Mucosa of gallbladder (tissue), 1 donor: ENCODE measurements around the gene SLC2A8. TPM values are rescaled to one million over a fixed set of nuclear protein-coding genes. Genes with fewer than 3 reads are reported as not detected.

ENCODE experiments used
- DNase-seq: peaks from one replicate; pipeline ENCODE4 v3.0.0-alpha.2; 2020; ENCODE audit warnings: low spot score
- total RNA-seq: library from RNA; stranded (reverse); gene quantifications from one replicate; pipeline ENCODE4 v1.2.1, GENCODE V29; 2021
- donor health status: DM: no; HTN: no; CAD: no.

The SLC2A8 gene
- total RNA-seq, 1 donor from 2014 or later: 25.0 TPM

DNA sequence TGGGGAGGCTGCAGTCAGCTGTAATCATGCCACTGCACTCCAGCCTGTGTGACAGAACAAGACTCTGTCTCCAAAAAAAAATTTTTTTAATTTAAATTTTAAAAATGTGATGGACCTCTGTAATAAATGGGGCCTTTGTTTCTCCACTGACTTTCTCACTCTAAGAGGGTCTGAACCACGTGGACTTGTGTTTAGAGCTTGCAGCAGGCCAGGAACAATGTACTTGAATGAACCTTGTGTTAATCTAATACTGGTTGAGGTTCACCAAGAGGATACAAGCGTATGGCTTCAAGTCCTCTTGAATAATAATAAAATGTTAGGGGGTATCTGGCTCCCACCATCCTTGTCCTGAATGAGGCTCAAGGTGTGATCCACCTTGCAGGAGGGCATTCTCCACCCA is 14.4 kb upstream of the SLC2A8 start:
- DNase-seq: no peak

DNA sequence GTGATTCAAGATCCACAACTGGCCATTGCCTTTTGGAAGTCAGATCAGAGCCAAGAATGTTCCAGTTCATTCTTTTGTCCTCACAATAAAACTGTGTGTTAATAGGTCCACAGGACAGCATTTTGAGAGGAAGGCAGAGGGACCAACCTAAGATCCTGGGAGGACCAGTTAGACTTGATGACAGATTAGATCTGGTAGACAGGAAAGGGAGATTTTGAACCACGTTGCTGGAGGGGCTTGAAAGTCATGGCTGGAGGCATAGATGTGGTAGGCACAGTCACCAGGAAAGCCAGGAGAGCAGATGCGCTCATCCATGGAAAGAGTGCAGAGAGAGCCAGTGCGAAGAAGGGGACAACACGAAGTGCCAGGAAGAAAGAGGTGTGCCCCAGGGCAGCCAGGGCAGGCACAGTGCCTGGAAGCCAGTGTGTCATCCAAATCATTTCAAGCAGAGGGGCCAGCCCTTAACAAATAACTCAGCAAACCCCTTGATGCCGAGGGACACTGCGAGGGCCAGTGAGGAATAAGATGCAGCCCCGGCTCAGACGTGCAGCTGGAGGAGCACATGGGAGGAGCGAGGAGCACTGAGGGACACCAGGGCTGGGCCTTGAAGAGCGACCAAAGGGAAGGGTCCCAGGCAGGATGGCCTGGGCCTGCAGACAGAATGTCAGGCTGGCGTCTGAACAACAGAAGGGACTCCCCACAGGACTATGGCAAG is 12.8 kb upstream of the SLC2A8 start:
- no peak for DNase-seq

DNA sequence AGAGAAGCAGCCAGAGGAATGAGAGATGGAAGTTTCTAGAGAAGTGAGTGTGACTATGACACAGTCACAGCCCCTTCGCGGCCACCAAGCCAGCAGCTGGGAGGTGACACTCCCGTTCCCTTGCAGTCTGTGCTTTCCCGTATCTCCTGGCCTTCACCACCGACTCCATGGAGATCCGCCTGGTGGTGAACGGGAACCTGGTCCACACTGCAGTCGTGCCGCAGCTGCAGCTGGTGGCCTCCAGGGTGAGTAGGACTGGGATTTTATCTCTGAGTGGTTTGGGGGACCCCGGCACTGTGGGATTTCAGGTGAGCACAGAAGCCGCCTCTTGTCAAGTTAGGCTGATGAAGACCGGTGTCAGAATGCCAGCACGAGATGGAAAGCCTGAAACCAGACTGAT is 12.1 kb upstream of the SLC2A8 start:
- DNase-seq: no peak

DNA sequence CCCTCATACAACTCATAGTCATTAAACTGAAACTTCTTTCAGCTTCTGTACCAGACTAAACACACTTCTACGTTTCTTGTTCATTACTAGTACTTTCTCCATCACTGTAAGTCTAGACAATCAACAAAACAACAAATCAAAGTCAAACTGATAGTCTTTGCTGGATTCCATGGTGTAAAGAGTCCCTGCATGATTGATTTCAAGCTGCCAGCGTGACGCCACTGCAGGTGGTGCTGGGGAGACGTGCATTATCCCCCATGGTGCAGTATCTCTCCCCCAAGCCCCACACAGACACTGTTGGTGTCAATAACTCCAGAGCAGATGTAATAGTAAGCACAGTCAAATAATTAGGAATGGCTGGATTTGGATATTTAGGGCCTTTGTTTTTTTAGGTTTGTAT is 10.7 kb upstream of the SLC2A8 start:
- no peak for DNase-seq

DNA sequence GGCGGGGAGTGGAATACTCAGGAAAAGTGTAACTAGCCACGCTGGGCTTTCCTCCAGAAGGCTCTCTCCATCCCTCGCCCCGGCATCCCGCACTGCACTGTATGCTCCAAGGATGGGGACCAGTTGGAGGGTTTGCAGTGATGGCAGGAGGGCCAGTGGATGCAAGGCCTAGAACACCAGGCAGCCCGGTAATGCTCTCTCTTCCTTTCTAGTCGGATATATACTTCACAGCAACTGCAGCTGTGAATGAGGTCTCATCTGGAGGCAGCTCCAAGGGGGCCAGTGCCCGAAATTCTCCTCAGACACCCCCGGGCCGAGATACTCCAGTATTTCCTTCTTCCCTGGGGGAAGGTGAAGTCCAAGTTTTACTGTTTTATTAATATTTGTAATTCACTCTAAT is 10.0 kb upstream of the SLC2A8 start:
- DNase-seq: no peak

DNA sequence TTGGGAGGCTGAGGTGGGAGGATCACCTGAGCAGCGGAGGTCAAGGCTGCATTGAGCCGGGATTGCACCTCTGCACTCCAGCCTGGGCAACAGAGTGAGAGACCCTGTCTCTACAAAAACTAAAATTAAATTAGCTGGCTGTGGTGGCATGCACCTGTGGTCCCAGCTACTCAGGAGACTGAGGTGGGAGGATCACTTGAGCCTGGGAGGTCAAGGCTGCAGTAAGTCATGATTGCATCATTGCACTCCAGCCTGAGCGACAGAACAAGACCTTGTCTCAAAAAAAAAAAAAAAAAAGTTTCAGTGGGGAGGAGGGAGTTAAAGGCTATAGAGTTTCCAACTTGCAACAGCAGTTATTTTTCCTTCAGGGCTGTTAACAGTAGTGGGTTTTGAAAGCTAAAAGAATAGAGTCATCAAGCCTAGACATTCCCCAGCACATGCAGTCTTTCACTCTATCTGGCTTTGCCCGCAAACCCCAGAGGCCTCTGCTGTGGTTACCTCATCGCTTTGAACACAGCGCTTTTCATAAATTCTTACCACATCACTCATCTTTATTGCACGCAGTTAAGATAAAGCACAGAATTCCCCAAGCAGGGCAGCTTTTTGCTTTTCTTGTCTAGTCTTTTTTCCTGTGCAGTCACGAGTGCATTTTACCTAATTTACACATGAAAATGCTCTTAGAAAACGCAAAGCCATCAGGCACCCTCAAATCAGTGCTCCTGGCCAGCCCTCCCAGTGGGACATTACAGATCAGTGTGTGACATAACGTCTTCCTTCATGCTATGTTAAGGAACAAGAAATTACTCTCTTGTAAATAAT is 8.7 kb upstream of the SLC2A8 start:
- DNase-seq: peak; percentile 54

- DNase-seq: no peak
These were observed 8.1 kb upstream of the SLC2A8 start for GRCh38 chr9:127388856-127389238.

- no peak for DNase-seq
These were observed 7.4 kb upstream of the SLC2A8 start for GRCh38 chr9:127389381-127390247.

DNA sequence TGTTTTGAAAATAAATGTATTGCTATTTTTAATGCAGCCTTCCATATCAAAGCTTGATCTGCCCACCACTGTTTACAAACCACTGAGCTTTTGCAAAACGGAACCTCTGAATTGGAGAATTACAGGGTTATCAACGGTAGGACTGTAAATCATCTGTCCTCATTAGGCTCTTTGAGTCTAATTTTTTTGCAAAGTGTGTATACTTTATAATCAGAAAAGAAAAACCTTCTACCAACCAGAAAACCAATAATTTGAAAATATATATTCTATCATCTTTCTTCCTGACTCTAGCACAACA is 6.8 kb upstream of the SLC2A8 start:
- no peak for DNase-seq

GRCh38 chr9:127390563-127390962 is 6.4 kb upstream of the SLC2A8 start:
- no peak for DNase-seq

GRCh38 chr9:127392166-127392565 is 4.8 kb upstream of the SLC2A8 start:
- no peak for DNase-seq

DNA sequence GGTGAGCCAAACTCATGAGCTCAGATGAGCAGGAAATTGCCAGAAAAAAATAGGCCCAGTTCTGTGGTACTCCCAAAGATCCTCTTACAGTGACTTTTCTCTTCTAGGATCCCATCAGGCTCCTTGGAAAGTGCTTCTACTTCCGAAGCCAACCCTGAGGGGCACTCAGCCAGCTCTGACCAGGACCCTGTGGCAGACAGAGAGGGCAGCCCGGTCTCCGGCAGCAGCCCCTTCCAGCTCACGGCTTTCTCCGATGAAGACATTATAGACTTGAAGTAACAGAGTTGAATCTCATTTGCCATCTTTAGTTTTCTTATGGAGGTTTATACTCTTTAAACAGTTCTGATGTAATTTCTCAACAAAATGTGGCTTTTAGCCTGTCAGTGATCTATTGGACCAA is 4.0 kb upstream of the SLC2A8 start:
- DNase-seq: no peak

- no peak for DNase-seq
These were observed 3.3 kb upstream of the SLC2A8 start for GRCh38 chr9:127393645-127394044.

- no peak for DNase-seq
These were observed 1.3 kb upstream of the SLC2A8 start for GRCh38 chr9:127395497-127396252.

DNA sequence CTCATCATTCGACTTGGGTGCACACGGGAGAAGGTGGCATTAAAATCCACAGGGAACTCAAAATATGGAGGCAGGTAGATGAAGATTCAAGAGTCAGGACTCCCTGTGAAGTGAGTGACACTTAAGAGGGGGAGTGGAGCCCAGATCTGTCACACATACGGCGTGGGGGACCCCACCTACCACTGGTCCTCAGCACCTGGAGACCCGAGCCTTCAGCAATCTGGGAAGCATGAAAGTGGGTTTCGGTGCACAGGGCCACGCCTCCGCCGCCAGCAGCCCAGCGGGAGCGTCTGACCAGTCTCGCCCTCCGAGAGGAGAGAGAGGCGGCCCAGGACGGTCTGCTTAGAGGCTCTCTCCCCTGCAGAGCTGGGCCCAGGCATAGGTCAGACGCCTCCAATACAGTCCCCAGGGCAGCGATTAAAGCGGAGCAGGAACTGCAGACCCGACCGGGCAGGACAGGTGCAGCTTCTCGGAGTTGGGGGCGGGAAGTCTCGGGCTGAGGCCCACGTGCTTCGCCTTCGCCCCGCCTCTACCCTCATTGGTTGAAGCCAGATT is 639 bp upstream of the SLC2A8 start:
- no peak for DNase-seq

DNA sequence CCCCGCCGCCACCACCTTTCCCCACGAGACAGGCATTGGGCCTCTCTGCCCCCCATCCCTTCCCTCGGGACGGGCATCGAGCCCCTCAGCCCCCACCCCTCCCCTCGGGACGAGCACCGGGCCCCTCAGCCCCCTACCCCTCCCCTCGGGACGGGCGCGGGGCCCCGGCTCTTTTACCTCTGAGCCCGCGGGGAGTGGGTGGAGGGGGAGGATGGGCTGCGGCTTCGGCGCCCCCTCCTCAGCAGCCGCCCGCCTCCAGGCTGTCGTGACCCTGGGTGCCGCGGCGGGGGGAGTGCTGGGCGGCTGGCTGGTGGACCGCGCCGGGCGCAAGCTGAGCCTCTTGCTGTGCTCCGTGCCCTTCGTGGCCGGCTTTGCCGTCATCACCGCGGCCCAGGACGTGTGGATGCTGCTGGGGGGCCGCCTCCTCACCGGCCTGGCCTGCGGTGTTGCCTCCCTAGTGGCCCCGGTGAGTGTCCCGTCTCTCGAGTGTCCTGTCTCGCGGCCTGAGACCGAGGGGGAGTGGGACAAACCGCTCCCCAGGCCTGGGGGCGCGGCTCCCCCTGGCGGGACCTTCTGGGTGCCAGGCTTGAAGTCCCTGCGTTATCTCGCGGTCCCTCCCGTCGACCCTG is 791 bp downstream of the SLC2A8 start:
- DNase-seq: no peak

GRCh38 chr9:127398275-127398647 is 1.3 kb downstream of the SLC2A8 start:
- no peak for DNase-seq

DNA sequence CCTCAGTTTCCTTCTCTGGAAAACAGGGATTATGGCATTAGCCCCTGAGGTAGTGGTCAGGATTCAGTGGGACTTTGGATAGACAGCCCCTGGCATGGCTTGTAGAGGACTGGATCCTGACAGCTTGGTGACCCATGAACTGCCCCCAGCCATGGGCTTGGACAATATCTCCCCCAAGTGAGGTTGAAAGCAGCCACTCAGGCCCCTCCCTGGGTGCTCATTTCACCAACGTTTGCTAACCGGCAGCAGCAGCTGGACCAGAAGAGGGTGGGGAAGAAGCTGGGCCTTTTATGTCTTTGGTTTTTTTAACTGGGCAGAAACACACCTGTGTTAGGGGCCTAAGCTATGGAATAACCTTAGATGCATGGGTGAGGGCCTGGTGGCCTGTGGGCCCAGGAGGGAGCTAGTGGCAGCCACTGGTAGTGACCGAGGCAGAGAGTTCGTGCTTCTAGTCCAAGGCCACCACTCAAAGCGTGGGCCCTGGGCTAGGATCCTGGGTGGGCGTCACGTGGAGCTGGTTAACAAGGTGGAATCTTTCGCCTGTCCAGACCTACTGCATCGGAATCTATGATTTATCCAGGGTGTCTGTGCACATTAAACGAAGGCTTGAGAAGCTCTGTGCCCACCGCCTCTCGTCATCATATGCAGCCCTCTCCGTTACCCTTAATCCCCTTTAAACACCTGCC is 1.9 kb downstream of the SLC2A8 start:
- no peak for DNase-seq

DNA sequence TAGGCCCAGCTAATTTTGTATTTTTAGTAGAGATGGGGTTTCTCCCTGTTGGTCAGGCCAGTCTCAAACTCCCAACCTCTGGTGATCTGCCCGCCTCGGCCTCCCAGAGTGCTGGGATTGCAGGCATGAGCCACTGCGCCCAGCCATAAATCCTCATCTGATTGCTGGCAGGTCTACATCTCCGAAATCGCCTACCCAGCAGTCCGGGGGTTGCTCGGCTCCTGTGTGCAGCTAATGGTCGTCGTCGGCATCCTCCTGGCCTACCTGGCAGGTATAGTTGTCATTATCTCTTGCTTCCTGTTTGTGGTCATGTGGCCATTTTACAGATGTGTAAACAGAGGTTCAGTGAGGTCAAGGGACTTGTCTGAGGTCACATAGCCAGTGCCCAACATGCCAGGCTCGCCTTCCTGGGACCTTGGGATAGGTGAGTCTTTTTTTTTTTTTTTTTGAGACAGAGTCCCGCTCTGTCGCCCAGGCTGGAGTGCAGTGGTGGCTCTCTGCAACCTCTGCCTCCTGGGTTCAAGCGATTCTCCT is 2.8 kb downstream of the SLC2A8 start:
- DNase-seq: no peak

DNA sequence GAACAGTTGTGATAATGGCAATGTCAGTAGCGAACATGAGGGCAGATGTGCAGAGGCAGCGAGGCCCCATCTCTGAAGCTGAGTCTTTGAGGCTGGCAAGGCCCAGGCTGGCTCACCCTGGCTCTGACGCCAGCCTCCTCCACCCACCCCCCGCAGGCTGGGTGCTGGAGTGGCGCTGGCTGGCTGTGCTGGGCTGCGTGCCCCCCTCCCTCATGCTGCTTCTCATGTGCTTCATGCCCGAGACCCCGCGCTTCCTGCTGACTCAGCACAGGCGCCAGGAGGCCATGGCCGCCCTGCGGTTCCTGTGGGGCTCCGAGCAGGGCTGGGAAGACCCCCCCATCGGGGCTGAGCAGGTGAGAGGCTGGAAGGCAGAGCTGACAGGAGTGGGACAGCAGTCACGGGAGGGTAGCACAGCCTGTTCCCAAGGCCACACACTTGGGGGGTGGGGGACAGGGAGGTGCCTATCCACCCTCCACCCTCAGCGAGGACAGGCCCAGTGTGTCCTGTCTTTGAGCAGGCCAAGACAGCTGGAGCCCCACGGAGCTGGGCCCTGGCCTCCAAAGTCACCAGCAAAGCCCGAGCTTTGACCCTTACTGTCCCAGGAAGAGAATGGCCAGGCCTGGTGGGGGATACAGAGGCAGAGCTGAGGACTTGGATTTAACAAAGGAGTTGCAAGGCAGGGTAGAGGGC is 5.6 kb downstream of the SLC2A8 start:
- no peak for DNase-seq
